NCI-H2227 treated with DMSO at 0.1 percent for 48 hours (cell line): ENCODE measurements around the gene MAGEA11.
"Not testable (repeated sequence)": the region's sequence is repeated elsewhere in the genome, so short reads cannot be mapped to it uniquely, and the experiment has no call there.

Experiments
- DNase-seq: peaks from one replicate; lab custom pipeline; 2025; lab: John Stamatoyannopoulos, UW

Gene MAGEA11

DNA sequence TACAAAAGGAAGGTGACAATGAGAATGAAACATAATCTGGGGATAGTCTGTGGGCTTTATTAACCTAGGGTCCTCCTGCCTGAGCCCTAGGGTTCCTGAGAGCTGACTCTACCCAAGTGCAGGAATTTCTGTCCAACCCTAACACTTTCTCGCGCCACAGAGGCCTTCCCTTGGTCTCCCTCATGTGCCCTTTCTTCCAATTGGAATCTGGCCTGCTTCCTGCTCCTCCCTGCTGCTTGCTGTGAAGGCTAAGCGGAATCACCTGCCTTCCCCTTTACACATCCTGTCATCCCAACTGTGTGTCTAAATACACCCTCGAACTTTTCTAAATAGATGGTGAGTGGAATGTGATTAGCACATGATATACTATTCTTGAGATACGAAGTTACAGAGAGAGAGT is 5.9 kb downstream of the MAGEA11 start:
- no peak for DNase-seq

GRCh38 chrX:149718757-149719156 is 6.9 kb downstream of the MAGEA11 start:
- no peak for DNase-seq

DNA sequence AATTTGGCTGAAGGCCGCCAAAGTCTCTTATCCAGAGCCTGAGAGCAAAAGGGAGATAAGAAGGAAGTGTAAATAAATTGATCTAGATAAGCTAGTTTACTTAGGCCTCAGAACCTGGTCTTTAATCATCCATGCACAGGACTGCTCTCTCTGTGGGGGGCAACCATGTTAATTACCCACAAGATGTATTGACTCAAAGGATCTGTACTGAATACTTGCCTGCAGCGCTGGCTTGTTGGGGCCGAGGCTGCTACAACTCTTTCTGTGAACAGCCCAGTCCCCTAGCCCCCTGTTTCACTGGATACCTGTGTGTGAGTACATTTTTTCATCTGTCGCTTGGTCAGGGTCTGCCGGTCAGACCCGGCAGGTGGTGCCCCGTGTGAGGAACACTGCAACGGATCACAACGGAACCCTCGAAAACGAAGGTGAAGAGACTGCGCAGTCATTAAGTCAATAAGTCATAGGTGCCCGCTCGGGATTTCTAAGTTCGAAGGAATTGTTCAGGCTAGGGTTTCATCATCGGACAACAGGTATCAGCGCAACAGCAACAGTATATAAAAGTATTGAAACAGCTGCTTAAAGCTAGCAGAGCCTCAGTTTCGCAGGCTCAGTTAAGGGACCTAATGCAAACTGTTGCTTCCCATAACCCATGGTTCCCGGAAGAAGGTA is 8.3 kb downstream of the MAGEA11 start:
- no peak for DNase-seq

DNA sequence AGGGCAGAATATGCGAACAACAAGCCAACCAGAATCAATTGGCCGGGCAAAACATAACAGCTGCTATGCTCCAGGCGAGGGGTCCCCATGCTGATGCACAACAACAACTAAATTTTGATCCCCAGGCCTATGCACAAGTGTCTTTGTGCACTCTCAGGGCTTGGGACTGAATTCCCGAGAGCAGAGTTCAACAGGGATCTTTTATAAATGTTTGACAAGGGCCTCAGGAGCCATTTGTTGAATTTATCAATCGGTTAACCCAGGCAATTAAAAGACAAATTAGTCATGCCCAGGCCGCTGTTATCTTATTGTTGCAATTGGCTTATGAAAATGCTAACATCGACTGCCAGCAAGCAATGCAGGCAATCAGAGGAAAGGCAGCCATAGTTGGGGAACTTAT is 9.4 kb downstream of the MAGEA11 start:
- not testable (repeated sequence) for DNase-seq

- DNase-seq: no peak
These were observed 9.9 kb downstream of the MAGEA11 start for GRCh38 chrX:149721778-149722177.

DNA sequence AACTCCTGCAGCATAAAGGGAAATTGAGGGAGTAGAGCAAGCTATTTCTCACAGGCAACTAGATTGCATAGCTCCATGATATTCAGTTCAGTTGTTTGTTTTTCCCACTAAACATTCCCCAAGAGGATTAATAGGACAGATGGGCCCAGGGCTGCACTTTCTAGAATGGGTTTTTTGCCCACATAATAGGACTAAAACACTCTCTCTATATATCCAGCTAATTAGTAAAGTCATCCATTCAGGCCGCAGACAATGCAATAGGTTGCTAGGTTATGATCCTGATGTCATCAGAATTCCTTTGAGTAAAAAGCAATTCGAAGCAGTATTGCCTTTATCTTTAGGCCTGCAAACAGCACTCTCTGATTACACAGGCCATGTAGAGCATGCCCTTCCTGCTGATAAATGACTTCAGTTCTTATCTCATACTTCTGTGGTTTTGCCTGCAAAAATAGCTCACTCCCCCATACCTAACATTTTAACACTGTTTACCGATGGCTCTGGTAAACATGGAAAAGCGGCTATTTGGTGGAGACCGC is 11.8 kb downstream of the MAGEA11 start:
- DNase-seq: not testable (repeated sequence)

GRCh38 chrX:149727308-149727707 is 15.4 kb downstream of the MAGEA11 start:
- not testable (repeated sequence) for DNase-seq

- DNase-seq: not testable (repeated sequence)
These were observed 30.4 kb downstream of the MAGEA11 start for GRCh38 chrX:149742269-149742668.

GRCh38 chrX:149746390-149747007 is 34.6 kb downstream of the MAGEA11 start:
- not testable (repeated sequence) for DNase-seq

DNA sequence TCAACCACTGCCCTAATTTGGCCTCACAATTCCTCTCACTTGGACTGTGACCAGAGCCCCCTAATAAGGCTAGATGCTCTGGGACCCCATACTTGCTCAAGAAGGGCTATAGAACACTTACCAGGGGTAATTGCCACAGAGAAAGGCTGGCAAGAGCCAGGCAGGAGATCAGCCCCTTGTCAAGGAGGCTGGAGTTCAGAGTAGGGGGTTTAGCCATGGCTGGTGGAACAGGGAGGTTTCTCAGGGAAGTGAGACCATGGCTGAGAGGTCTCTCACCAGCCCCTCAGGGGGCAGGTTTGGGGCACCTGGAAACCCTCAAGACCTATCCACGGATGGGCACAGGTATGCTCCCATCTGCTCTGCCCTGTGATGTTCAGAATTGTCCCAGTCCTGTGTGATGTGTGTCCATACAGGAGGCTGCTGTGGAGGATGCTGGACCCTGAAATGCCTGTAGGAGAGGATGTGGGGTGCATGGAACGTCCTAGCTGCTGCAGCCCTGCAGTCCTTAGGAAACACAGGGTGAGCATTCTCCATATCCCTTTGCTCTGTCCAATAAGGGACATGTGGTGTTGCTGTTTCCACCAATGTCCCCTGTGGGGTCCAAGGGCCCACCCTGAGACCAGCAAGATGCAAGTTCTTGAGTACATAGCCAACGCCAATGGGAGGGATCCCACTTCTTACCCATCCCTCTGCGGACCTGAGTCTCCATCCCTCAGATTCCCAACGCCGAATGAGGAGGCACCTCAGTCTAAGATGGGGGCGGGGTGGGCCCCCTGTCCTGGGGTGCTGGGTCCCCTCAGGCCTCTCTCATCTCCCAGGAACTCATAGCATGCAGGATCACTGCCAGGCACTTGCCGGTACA is 45.6 kb downstream of the MAGEA11 start:
- no peak for DNase-seq

- no peak for DNase-seq
These were observed 46.3 kb downstream of the MAGEA11 start for GRCh38 chrX:149758068-149758714.

GRCh38 chrX:149758715-149759078 is 46.8 kb downstream of the MAGEA11 start:
- not testable (repeated sequence) for DNase-seq

DNA sequence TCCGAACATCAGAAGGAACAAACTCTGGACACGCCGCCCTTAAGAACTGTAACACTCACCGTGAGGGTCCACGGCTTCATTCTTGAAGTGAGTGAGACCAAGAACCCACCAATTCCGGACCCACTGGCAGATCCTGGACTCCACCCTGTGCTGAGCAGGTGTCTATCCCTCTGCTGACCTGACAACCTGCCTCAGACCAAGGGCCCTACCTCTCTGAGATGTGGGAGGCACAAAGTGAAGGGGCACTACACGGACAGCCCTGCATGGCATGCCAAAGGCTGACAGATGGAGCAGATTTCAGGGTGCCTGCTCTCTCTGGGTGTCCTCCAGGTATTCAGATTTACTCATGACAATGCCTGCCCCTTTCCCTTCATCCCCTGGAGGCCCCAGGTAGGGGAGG is 48.0 kb downstream of the MAGEA11 start:
- DNase-seq: no peak

GRCh38 chrX:149760965-149761364 is 49.1 kb downstream of the MAGEA11 start:
- DNase-seq: no peak

GRCh38 chrX:149761858-149762674 is 50.2 kb downstream of the MAGEA11 start:
- not testable (repeated sequence) for DNase-seq

DNA sequence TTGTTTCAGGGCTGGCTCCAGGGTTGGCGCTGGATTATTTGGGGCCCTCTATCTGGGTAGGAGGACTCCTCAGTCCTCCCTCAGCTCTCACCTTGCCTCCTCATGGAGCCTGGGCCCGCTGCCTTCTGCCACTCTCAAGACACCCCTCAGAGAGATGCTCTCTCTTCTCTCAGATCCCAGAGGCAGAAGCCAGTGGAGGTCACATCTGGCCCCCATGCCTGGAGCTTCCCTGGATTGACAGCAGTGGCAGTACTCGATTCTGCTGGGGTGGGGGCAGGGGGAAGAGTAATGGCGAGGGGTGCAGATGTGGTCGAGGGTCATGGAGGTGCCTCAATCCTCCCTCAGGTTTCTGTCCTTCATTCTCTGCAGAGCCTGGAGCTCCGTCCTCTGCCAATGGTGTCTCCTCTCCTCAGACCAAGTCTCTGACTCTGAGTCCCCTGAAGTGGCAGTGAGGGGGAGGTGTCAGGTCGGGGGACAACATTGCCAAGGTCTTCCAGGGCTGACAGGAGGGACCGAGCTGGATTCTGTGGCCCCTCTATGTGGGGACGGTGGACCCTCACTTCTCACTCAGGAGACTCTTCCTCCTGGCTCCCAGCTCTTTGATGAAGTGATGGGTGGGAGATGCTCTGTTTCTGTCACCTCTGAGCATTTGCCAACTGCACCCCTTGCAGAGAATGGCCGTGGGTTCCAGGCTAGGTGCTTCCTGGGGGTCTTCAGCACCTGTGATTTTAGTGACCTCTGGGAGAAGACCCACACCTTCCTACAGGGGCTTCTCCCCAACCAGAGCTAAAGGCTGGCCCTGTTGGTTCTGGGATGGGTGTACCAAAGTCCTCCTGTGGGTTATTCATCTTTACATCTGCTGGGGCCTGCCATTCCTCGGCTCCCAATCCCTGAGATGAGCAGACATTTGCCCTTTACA is 51.1 kb downstream of the MAGEA11 start:
- DNase-seq: no peak
